ENCODE measurements around the gene YEATS4.

DNA sequence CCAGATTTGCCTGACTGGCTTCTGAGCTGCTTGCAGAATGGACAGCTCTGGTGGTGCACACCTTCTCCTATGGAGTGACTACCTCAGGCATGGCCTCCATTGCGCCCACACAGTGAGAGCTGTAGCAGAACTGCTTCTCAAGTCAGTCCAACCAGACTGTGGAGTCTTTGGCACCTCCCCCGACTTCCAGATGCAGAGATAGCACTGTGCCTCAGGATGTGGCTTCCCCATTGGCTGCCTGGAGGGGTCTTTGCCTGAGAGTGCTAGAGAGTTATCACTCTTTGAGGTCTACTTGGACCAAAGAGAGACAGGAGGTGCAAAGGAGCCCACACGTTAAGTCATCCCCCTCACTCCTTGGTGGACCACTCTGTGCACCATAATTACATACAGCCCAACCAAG lies 65.9 kb downstream of the YEATS4 start:
- TF ChIP-seq, protein P1, sequence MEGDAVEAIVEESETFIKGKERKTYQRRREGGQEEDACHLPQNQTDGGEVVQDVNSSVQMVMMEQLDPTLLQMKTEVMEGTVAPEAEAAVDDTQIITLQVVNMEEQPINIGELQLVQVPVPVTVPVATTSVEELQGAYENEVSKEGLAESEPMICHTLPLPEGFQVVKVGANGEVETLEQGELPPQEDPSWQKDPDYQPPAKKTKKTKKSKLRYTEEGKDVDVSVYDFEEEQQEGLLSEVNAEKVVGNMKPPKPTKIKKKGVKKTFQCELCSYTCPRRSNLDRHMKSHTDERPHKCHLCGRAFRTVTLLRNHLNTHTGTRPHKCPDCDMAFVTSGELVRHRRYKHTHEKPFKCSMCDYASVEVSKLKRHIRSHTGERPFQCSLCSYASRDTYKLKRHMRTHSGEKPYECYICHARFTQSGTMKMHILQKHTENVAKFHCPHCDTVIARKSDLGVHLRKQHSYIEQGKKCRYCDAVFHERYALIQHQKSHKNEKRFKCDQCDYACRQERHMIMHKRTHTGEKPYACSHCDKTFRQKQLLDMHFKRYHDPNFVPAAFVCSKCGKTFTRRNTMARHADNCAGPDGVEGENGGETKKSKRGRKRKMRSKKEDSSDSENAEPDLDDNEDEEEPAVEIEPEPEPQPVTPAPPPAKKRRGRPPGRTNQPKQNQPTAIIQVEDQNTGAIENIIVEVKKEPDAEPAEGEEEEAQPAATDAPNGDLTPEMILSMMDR (IDR thresholded peaks at IDR 0.05): no peak
- no peak for TF ChIP-seq POLR2A (IDR thresholded peaks at IDR 0.05)

All from heart left ventricle (tissue), 13 donors.